ENCODE measurements around the gene COMMD6.

COMMD6 gene

GRCh38 chr13:75507027-75508001 lies 30.3 kb downstream of the COMMD6 start:
- TF ChIP-seq CTCF (conservative IDR thresholded peaks at IDR 0.05) (no peak), ZFX (IDR thresholded peaks at IDR 0.05) (no peak)
- no peak overlapping the region for H3K27ac ChIP-seq

- no peak for TF ChIP-seq CTCF (conservative IDR thresholded peaks at IDR 0.05)
- no peak for TF ChIP-seq ZFX (IDR thresholded peaks at IDR 0.05)
- H3K27ac ChIP-seq: no peak overlapping the region
Measured at GRCh38 chr13:75506018-75506417, 31.6 kb downstream of the COMMD6 start.

DNA sequence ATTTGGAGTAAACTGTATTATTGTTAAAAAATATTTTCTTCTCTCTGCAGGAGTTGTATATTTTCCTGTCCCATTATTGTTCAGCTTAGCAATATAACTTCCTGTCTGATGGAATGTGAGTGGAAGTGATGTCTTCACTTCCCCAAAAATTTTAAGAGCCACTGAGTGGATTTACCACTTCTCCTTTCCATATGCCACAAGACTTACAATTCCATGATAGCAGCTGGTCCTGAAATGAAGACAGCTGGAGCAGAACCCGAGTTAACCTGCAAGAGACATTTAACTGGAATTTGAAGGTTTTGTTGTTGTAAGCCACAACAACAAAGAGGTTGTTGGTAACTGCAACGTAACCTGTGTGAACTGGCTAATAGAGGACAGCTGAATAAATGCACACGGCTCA lies 32.3 kb downstream of the COMMD6 start:
- TF ChIP-seq CTCF (conservative IDR thresholded peaks at IDR 0.05) (no peak), ZFX (IDR thresholded peaks at IDR 0.05) (no peak)
- no peak overlapping the region for H3K27ac ChIP-seq

DNA sequence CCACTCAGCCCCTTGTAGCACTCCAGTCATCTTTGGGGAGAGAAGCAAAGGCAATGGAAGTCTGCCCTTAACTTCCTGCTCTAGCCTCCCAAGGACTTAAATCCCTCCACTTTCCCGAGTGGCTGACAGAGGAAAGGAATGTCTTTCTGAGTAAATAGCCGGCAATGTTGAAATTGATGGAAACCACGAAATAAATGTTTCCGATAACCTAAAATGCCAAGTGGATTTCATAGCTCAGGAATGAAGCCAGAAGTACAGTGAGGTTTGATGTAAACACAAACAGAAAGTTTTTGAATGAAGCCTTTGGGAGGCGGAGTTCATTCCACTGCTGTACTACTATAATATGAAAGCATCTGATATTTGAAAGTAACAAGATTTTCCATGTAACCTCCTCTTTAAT lies 41.7 kb downstream of the COMMD6 start:
- TF ChIP-seq ZFX (IDR thresholded peaks at IDR 0.05): no peak
- no peak for TF ChIP-seq CTCF (conservative IDR thresholded peaks at IDR 0.05)
- H3K27ac ChIP-seq: no peak overlapping the region

GRCh38 chr13:75494491-75494890 lies 43.1 kb downstream of the COMMD6 start:
- TF ChIP-seq ZFX (IDR thresholded peaks at IDR 0.05): no peak
- TF ChIP-seq CTCF (conservative IDR thresholded peaks at IDR 0.05): no peak

DNA sequence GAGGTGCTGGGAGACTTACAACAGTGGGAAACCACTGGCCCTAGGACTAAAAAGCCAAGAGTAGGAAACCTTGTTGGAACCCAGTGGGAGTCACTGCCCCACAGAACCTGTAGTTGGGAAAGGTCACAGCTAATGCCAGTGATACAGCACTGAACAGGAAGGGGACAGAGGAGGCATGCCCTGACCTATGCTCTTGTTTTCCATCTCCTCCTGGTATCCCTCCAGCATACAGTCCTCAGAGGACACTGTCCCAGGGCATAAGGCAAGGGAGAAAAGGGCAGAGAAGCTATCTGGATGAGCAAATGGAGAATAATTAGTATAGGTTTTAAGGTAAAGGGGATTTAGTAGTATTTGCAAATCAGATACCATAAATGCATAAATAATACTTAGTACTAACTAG lies 44.5 kb downstream of the COMMD6 start:
- TF ChIP-seq ZFX (IDR thresholded peaks at IDR 0.05): no peak
- no peak for TF ChIP-seq CTCF (conservative IDR thresholded peaks at IDR 0.05)

More at GRCh38 chr13:75494491-75494890, 43.1 kb downstream of the COMMD6 start:
- no peak overlapping the region for H3K27ac ChIP-seq

GRCh38 chr13:75492389-75492788 lies 45.3 kb downstream of the COMMD6 start:
- H3K27ac ChIP-seq: no peak overlapping the region
- TF ChIP-seq CTCF (conservative IDR thresholded peaks at IDR 0.05) (no peak), ZFX (IDR thresholded peaks at IDR 0.05) (no peak)

More for the DNA sequence above, 44.5 kb downstream of the COMMD6 start:
- no peak overlapping the region for H3K27ac ChIP-seq

Measured in C4-2B (cell line).